Measurements from ENCODE around the gene PPP6R3.

DNA sequence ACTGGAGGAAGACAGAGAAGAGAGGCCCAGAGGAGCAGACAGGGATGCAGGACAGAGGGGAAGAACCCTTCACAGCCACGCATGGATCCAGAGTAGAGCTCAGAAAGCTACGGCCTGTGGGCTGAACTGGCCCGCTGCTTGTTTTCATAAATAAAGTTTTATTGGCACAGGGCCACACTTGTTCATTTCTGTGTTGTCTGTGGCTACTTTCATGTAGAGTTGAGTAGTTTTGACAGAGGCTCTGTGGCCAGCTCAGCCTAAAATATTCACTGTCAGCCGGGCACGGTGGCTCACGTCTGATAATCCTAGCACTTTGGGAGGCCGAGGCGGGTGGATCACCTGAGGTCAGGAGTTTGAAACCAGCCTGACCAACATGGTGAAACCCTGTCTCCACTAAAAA is 197.5 kb downstream of the PPP6R3 start:
- TF ChIP-seq CTCF (conservative IDR thresholded peaks at IDR 0.05; ENCODE audit: low read depth, low read length) (no peak), EZH2 (IDR thresholded peaks at IDR 0.05; ENCODE audit: low read length, unreplicated experiment) (no peak), EZH2phosphoT487 (IDR thresholded peaks at IDR 0.05; ENCODE audit: borderline replicate concordance, low read length) (no peak)

Data from PC-3 (cell line).